Calu3 (cell line): Measurements from ENCODE around the gene FRMPD4. TPM values are rescaled to one million over a fixed set of nuclear protein-coding genes. Genes with fewer than 3 reads are reported as not detected.

Experiments used
- BruUV-seq: library from RNA; stranded (reverse); fragments of 400-500 nt; replicated peaks from 2 replicates; lab custom pipeline; 2021; lab: Mats Ljungman, UMichigan
- CTCF ChIA-PET: fragments of 300-600 bp; sonication (Branson Sonifier 250); formaldehyde crosslinking; loops from one replicate; lab custom pipeline; 2022; ENCODE audit warnings: antibody characterized with exemption; lab: Charles Lee
- DNase-seq: peaks from one replicate; pipeline ENCODE4 v3.0.0; 2022
- H3K27ac Mint-ChIP-seq: one replicate; pipeline ENCODE4 v1.8.0; 2022; ENCODE audit warnings: mixed read lengths; ENCODE audit not compliant: unreplicated experiment
- H3K27me3 Mint-ChIP-seq: one replicate; pipeline ENCODE4 v1.8.0; 2022; ENCODE audit warnings: mixed read lengths; ENCODE audit not compliant: unreplicated experiment
- H3K36me3 Mint-ChIP-seq: one replicate; pipeline ENCODE4 v1.8.0; 2022; ENCODE audit warnings: mild to moderate bottlenecking, moderate library complexity, mixed read lengths; ENCODE audit not compliant: insufficient read depth, unreplicated experiment
- H3K4me1 Mint-ChIP-seq: one replicate; pipeline ENCODE4 v1.8.0; 2022; ENCODE audit warnings: mild to moderate bottlenecking, low read depth, mixed read lengths; ENCODE audit not compliant: unreplicated experiment
- H3K4me3 Mint-ChIP-seq: one replicate; pipeline ENCODE4 v1.8.0; 2022; ENCODE audit warnings: mild to moderate bottlenecking, low read depth, moderate library complexity, mixed read lengths; ENCODE audit not compliant: unreplicated experiment
- H3K9me3 Mint-ChIP-seq: one replicate; pipeline ENCODE4 v1.8.0; 2022; ENCODE audit warnings: low read depth, mixed read lengths; ENCODE audit not compliant: unreplicated experiment
- CTCF ChIP-seq: fragments of 200-600 bp; IDR thresholded peaks from one replicate; pipeline ENCODE4 v1.8.0; 2022; ENCODE audit warnings: antibody characterized with exemption; ENCODE audit not compliant: unreplicated experiment
- intact Hi-C: fragments of 100-400 bp; cut with micrococcal nuclease; formaldehyde crosslinking; loops from one replicate; pipeline ENCODE4 v1.10.0; 2022; ENCODE audit not compliant: unreplicated experiment
- total RNA-seq: library from RNA; stranded (reverse); gene quantifications from 2 replicates; pipeline ENCODE4 v1.2.3, GENCODE V29; 2022

The FRMPD4 gene
- total RNA-seq, 1 experiment from 2014 or later, result not detected

- DNase-seq, result no peak
- intact Hi-C loops, result no loop called here
- H3K27ac Mint-ChIP-seq, result no peak overlapping the region
- H3K4me3 Mint-ChIP-seq, result no peak overlapping the region
- H3K4me1 Mint-ChIP-seq, result no peaks in the 10 kb centered on the region
- no peak for TF ChIP-seq CTCF
- BruUV-seq, result no TSS peak
- CTCF ChIA-PET, result no interaction called here
- no peaks in the 10 kb centered on the region for H3K36me3 Mint-ChIP-seq
- no peaks in the 10 kb centered on the region for H3K27me3 Mint-ChIP-seq
- H3K9me3 Mint-ChIP-seq, result no peaks in the 10 kb centered on the region
These were observed 102.2 kb downstream of the FRMPD4 start for GRCh38 chrX:12240491-12240890.

DNA sequence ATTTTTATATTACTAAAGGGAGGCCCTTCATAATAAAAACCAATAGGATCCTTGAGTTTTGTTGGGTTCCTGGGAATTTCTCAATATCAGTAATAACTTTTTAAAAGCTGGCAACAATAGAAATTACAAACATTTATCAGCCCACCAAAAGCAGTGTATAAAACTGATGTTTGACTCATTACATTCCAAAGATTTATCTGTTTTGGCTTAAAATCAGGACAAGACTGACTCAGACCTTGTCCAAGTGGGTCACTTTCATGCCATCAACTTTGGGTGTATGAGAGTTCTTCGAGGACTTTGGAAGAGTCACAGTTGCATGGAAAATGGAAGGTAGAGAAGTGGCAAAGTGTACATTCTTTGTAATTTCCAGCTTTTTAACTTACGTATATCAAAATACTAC, 102.8 kb downstream of the FRMPD4 start:
- TF ChIP-seq CTCF, result no peak
- Mint-ChIP-seq H3K27me3 (no peaks in the 10 kb centered on the region), H3K36me3 (no peaks in the 10 kb centered on the region), H3K27ac (no peak overlapping the region), H3K4me1 (no peaks in the 10 kb centered on the region), H3K4me3 (no peak overlapping the region), H3K9me3 (no peaks in the 10 kb centered on the region)
- intact Hi-C loops, result no loop called here
- BruUV-seq, result no TSS peak
- CTCF ChIA-PET, result no interaction called here
- DNase-seq, result no peak

GRCh38 chrX:12245650-12246645, 107.7 kb downstream of the FRMPD4 start:
- H3K27ac Mint-ChIP-seq, result no peak overlapping the region
- intact Hi-C loops, result no loop called here
- no peaks in the 10 kb centered on the region for H3K9me3 Mint-ChIP-seq
- H3K4me1 Mint-ChIP-seq, result no peaks in the 10 kb centered on the region
- no peaks in the 10 kb centered on the region for H3K27me3 Mint-ChIP-seq
- H3K4me3 Mint-ChIP-seq, result no peak overlapping the region
- DNase-seq, result no peak
- CTCF ChIA-PET, result no interaction called here
- H3K36me3 Mint-ChIP-seq, result no peaks in the 10 kb centered on the region
- BruUV-seq, result no TSS peak
- TF ChIP-seq CTCF, result no peak

GRCh38 chrX:12249997-12250396, 111.7 kb downstream of the FRMPD4 start:
- BruUV-seq, result no TSS peak
- Mint-ChIP-seq H3K27me3 (no peaks in the 10 kb centered on the region), H3K27ac (no peak overlapping the region), H3K36me3 (no peaks in the 10 kb centered on the region), H3K4me3 (no peak overlapping the region), H3K9me3 (peaks cover 3% of the 10 kb centered on the region), H3K4me1 (no peaks in the 10 kb centered on the region)
- intact Hi-C loops, result no loop called here
- CTCF ChIA-PET, result interaction anchor here (1.1 kb wide), 1 partner anchor 43 kb away, joined by 4 read pairs; no protein-coding TSS in a partner anchor
- TF ChIP-seq CTCF, result no peak
- no peak for DNase-seq
